ENCODE results near the gene LACTBL1. TPM values are rescaled to one million over a fixed set of nuclear protein-coding genes. Genes with fewer than 3 reads are reported as not detected.

Gene LACTBL1
- total RNA-seq, 1 donor from 2014 or later: not detected

DNA sequence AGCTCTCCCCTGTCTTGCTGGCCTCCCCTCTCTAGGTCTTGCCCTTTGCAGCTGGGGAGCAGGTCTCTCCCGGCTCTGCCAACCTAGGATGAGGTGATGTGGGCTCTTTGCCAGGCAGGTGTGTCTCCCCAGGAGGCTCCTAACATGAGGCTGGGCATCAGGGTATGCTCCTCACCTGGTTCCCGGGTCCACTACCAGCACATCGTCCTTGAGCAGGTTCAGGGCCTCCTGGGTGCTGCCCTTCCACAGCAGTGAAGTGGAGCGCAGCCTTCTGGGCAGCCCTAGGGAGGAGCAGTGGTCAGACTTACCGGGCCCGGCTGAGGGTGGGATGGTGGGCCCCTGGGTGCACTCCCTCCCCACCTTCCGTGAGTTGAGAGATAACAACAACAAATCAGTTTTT lies 17.5 kb downstream of the LACTBL1 start:
- Mint-ChIP-seq H3K9me3 (no peaks in the 10 kb centered on the region), H3K36me3 (no peaks in the 10 kb centered on the region), H3K27me3 (no peaks in the 10 kb centered on the region), H3K4me3 (no peak overlapping the region), H3K27ac (no peak overlapping the region), H3K4me1 (ENCODE audit: unreplicated experiment) (no peaks in the 10 kb centered on the region)
- TF ChIP-seq, protein P1, sequence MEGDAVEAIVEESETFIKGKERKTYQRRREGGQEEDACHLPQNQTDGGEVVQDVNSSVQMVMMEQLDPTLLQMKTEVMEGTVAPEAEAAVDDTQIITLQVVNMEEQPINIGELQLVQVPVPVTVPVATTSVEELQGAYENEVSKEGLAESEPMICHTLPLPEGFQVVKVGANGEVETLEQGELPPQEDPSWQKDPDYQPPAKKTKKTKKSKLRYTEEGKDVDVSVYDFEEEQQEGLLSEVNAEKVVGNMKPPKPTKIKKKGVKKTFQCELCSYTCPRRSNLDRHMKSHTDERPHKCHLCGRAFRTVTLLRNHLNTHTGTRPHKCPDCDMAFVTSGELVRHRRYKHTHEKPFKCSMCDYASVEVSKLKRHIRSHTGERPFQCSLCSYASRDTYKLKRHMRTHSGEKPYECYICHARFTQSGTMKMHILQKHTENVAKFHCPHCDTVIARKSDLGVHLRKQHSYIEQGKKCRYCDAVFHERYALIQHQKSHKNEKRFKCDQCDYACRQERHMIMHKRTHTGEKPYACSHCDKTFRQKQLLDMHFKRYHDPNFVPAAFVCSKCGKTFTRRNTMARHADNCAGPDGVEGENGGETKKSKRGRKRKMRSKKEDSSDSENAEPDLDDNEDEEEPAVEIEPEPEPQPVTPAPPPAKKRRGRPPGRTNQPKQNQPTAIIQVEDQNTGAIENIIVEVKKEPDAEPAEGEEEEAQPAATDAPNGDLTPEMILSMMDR (conservative IDR thresholded peaks at IDR 0.05): no peak
- no peak for DNase-seq (ENCODE audit: extremely low spot score, unreplicated experiment)

DNA sequence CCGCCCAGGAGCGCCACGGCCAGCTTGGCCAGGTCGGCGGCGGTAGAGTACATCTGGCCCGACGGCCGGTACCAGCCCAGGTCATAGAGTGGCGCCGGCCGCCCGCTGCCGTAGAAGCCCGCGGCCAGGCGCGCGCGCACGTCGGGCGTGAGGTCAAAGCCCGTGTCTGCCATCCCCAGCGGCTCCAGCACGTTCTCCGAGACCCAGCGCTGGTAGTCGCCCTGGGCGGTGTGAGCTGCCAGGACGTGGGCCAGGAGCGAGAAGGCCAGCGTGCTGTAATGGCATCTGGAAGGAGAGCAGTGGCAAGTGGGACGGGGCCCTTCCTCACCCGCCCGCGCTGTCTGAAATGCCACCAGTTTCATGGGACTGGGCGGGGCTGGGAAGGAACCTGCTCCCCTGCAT lies 18.9 kb downstream of the LACTBL1 start:
- no peak overlapping the region for H3K27ac Mint-ChIP-seq
- no peaks in the 10 kb centered on the region for H3K36me3 Mint-ChIP-seq
- TF ChIP-seq, protein P1 (conservative IDR thresholded peaks at IDR 0.05): no peak
- no peaks in the 10 kb centered on the region for H3K9me3 Mint-ChIP-seq
- no peaks in the 10 kb centered on the region for H3K4me1 Mint-ChIP-seq (ENCODE audit: unreplicated experiment)
- no peak overlapping the region for H3K4me3 Mint-ChIP-seq
- H3K27me3 Mint-ChIP-seq: peaks cover 2% of the 10 kb centered on the region
- DNase-seq (ENCODE audit: extremely low spot score, unreplicated experiment): no peak

DNA sequence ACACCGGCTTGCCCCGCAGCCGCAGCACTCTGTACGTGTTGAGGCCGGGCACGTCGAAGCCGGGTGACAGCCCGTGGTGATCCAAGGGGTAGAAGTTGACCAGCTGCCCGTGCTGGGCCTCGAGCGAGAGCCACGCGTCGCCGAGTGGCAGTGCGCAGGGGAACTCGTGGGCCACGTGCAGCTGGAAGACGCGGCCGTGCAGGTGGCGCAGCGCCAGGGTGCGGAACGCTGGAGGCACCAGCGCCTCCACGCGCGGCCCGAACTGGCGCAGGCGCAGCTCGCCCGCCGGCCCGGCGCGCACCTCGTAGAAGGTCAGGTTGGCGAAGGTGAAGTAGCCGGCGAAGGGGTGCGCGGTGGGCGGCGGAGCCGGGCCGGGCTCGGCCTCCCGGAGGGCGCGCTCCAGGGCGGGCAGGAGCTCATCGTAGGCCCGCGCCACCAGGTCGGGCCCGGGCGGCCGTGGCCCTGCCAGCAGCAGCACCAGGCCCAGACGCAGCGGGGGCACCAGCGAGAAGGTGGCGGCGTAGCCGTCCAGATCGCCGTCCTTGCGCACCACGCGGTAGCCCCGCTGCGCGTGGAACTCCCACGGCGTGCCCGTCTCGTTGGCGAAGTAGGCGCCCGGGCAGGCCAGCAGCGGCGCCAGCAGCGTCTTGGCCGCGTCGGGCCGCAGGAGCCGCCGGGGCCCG lies 19.5 kb downstream of the LACTBL1 start:
- Mint-ChIP-seq H3K36me3 (no peaks in the 10 kb centered on the region), H3K27me3 (peaks cover 8% of the 10 kb centered on the region), H3K27ac (no peak overlapping the region), H3K4me3 (no peak overlapping the region), H3K9me3 (no peaks in the 10 kb centered on the region), H3K4me1 (ENCODE audit: unreplicated experiment) (no peaks in the 10 kb centered on the region)
- no peak for DNase-seq (ENCODE audit: extremely low spot score, unreplicated experiment)
- TF ChIP-seq, protein P1 (conservative IDR thresholded peaks at IDR 0.05): no peak

DNA sequence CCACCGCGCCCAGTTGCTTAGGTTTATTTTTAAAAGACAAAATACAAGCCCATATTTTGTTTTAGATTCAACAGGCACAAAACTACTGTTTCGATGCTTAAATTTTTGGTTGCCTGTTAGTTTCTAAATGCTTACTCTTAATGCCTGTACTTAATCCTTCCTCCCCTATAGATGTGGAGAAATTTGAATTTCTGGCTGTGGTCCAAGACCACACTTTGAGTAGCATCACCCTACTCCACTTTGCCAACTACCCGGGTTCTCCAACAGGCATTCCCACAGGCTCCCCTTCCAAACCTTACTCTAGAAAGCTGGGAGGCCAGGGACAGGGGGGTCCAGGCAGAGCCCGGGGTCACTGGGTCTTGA lies 20.0 kb downstream of the LACTBL1 start:
- no peaks in the 10 kb centered on the region for H3K36me3 Mint-ChIP-seq
- H3K27ac Mint-ChIP-seq: no peak overlapping the region
- no peaks in the 10 kb centered on the region for H3K9me3 Mint-ChIP-seq
- TF ChIP-seq, protein P1 (conservative IDR thresholded peaks at IDR 0.05): no peak
- peaks cover 11% of the 10 kb centered on the region for H3K27me3 Mint-ChIP-seq
- no peaks in the 10 kb centered on the region for H3K4me1 Mint-ChIP-seq (ENCODE audit: unreplicated experiment)
- DNase-seq (ENCODE audit: extremely low spot score, unreplicated experiment): no peak
- no peak overlapping the region for H3K4me3 Mint-ChIP-seq

DNA sequence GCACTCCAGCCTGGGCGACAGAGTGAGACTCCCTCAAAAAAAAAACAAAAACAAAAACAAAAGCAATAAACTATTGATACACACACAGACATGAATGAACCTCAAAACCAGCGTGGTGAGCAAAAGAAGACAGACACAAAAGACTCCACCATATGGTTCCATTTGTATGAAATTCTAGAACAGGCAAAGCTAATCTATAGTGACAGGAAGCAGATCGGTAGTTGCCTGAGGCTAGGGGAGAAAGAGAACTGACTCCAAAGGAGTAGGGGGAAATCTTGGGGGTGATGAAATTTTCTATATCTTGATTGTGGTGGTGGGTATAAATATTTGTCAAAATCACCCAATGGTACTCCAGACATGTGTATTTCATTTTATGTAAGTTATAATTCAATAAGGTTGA lies 20.9 kb downstream of the LACTBL1 start:
- Mint-ChIP-seq H3K27me3 (peaks cover 11% of the 10 kb centered on the region), H3K27ac (no peak overlapping the region), H3K4me1 (ENCODE audit: unreplicated experiment) (no peaks in the 10 kb centered on the region), H3K4me3 (no peak overlapping the region), H3K36me3 (no peaks in the 10 kb centered on the region), H3K9me3 (no peaks in the 10 kb centered on the region)
- TF ChIP-seq, protein P1 (conservative IDR thresholded peaks at IDR 0.05): no peak
- no peak for DNase-seq (ENCODE audit: extremely low spot score, unreplicated experiment)
